Measurements from ENCODE around the gene SLC38A10.
A peak's percentile ranks its signal among the peaks of the same experiment; 100 is the strongest.

Gene SLC38A10

DNA sequence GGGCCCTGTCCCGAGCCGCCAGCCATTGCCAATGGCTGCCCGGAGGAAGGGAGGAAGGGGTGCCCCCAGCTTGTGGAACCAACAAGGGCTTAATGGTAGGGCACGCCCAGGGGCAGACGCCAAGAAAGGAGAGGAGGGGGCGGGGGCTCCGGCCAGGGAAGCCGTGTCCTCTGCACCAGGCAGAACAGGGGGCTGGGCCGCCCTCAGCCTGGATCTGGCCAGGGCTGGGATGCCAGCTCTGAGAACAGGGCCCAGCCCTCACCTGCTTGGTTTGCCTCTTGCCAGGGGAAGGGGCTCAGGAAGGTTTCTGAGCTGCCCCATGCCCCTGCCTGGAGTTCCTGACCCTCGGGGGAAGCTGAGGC, 35.8 kb upstream of the SLC38A10 start:
- TF ChIP-seq, protein P1, sequence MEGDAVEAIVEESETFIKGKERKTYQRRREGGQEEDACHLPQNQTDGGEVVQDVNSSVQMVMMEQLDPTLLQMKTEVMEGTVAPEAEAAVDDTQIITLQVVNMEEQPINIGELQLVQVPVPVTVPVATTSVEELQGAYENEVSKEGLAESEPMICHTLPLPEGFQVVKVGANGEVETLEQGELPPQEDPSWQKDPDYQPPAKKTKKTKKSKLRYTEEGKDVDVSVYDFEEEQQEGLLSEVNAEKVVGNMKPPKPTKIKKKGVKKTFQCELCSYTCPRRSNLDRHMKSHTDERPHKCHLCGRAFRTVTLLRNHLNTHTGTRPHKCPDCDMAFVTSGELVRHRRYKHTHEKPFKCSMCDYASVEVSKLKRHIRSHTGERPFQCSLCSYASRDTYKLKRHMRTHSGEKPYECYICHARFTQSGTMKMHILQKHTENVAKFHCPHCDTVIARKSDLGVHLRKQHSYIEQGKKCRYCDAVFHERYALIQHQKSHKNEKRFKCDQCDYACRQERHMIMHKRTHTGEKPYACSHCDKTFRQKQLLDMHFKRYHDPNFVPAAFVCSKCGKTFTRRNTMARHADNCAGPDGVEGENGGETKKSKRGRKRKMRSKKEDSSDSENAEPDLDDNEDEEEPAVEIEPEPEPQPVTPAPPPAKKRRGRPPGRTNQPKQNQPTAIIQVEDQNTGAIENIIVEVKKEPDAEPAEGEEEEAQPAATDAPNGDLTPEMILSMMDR (IDR thresholded peaks at IDR 0.05; ENCODE audit: low read depth, low read length, missing control alignments), result no peak
- no peak for DNase-seq (ENCODE audit: extremely low read depth, low read depth)
- no peak overlapping the region for H3K4me3 ChIP-seq (replicated peaks; ENCODE audit: low read depth, low read length)

DNA sequence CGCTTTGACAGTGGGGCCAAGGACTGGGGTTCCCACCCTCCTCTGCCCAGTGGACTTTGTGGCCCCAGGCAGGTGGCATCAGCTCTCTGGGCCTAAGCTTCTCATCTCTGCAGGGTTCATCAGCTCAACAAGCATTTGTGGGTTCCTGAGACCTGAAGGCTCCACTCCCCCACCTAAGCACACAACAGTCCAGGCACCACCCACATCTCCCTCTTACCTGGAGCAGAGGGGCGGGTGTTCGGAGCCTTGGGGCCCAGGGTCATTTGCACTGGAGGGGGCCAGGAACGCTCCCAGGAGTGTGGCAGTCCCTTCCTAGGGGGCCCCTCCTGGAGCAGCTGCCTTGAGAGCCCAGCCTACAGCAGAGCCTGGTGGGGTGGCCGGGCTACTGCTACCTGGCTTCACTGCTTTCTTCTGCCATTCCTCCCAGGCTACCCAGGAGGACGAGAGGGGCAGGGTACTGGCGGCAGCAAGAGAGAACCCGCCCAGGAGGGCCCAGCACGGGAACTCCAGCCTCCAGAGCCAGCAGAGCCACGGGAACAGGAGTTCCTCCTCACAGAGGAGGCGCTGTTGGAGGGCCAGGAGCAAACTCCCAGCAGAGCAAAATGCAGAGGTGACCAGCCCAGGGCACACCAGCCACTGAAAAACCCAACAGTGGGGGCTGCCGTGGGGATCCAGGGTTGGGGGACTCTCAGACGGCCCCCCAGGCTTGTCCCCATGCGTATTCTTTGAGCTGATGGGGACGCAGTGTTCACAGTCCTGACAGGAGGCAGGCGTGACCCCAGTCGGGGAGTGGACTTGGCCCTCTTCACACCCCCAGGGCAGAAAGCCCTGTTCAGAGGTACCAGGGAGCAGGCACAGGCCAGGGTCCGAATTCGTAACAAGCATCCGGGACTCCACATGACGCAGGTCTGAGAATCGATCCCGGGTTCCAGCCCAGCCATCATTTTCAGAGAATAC, 35.1 kb upstream of the SLC38A10 start:
- H3K4me3 ChIP-seq (replicated peaks; ENCODE audit: low read depth, low read length), result no peak overlapping the region
- no peak for DNase-seq (ENCODE audit: extremely low read depth, low read depth)
- TF ChIP-seq, protein P1 (IDR thresholded peaks at IDR 0.05; ENCODE audit: low read depth, low read length, missing control alignments), result no peak

DNA sequence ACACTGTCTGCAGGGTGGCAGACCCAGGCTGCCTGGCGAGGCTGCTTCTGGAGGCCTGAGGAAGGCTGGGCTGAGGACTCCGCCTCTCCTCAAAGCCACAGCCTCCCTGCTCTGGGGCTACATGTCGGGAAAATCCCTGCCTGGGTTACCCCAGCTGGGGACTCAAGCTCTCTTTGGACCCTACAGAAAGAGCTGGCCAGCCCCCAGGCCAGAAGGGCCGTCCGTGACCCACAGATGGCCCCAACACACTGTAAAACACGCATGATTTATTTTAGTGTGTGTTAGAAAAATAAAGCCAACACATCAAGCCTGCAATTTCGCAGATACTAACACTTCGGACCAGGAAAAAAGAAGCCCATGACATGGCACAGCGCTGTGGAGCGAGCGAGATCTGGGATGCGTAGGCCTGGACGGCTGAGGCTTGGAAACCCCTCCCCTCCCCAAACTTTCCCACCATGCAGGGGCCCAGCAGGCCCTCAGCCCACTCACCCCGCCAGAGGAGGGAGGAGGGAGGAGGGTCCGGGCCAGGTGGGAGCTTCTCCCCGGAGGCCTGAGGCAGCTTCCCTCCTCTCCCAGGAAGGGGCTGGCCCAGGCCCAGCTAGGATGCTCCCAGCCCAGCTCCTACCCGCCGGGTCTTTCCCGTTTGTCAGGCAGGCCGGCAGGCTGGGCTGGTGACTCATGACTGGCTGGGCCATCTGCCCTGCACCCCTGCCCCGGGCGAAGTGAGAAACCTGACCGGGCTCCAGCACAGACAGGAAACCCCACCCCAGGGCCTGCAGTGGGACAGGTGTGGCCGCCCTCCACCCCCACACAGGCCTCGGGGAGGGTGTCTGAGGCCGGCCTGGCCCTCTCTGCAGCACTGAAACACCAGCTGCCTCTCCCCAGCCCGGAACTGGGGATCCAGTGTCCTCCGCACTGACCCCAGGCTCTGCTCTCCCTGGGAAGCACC, 34.1 kb upstream of the SLC38A10 start:
- peak; percentile 80 for DNase-seq (ENCODE audit: extremely low read depth, low read depth)
- H3K4me3 ChIP-seq (replicated peaks; ENCODE audit: low read depth, low read length), result no peak overlapping the region
- TF ChIP-seq, protein P1 (IDR thresholded peaks at IDR 0.05; ENCODE audit: low read depth, low read length, missing control alignments), result no peak

DNA sequence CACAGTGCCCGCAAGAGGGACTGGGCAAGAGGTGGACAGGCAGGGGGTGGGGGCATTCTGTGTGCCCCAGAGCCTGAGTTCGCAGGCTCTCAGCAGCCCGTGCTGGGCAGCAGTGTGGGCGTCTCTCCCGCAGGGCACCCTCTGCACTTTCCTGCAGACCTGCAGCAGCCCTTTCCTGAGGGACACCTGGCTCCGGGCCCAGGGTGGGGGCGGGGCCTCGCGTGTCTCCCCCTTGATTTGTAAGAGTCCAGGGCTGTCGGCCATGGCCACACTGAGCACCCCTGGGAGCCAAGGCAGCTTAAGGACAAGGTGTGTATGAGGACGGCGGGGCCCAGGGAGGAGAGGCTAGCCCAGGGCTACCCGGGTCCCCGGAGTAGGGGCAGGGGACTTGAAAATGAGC, 33.4 kb upstream of the SLC38A10 start:
- no peak overlapping the region for H3K4me3 ChIP-seq (replicated peaks; ENCODE audit: low read depth, low read length)
- TF ChIP-seq, protein P1 (IDR thresholded peaks at IDR 0.05; ENCODE audit: low read depth, low read length, missing control alignments), result no peak
- no peak for DNase-seq (ENCODE audit: extremely low read depth, low read depth)

DNA sequence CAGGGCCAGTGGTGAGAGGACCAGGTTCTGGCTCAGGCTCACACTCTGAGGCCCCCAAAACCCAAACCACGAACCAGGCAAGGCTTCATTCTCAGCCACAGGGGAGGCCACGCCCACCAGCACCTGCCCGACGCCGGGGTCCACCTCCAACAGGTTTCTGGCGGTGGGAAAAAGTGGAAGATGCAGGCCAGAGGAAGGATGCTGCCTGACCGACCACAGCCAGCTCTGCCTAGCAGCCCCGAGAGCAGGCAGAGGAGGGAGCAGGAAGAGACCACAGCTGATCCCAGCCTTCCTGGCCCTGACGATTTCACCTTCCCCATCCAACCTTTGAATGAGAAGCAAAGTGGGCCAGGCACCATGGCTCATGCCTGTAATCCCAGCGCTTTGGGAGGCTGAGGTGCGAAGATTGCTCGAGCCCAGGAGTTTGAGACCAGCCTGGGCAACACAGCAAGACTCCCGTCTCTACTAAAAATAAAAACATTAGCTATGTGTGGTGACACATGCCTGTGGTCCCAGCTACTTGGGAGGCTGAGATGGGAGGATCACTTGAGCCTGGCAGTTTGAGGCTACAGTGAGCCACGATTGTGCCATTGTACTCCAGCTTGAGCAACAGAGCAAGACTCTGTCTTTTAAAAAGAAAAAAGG, 30.7 kb upstream of the SLC38A10 start:
- H3K4me3 ChIP-seq (replicated peaks; ENCODE audit: low read depth, low read length), result no peak overlapping the region
- DNase-seq (ENCODE audit: extremely low read depth, low read depth), result no peak
- TF ChIP-seq, protein P1 (IDR thresholded peaks at IDR 0.05; ENCODE audit: low read depth, low read length, missing control alignments), result no peak

All from HFF-Myc (cell line).